ENCODE measurements around the gene PAK2. TPM values are rescaled to one million over a fixed set of nuclear protein-coding genes. Genes with fewer than 3 reads are reported as not detected.
A peak's percentile ranks its signal among the peaks of the same experiment; 100 is the strongest.
"Not testable (repeated sequence)": the region's sequence is repeated elsewhere in the genome, so short reads cannot be mapped to it uniquely, and the experiment has no call there.

PAK2 gene
- total RNA-seq, 2 experiments from 2014 or later = 24.5 to 95.6 TPM

DNA sequence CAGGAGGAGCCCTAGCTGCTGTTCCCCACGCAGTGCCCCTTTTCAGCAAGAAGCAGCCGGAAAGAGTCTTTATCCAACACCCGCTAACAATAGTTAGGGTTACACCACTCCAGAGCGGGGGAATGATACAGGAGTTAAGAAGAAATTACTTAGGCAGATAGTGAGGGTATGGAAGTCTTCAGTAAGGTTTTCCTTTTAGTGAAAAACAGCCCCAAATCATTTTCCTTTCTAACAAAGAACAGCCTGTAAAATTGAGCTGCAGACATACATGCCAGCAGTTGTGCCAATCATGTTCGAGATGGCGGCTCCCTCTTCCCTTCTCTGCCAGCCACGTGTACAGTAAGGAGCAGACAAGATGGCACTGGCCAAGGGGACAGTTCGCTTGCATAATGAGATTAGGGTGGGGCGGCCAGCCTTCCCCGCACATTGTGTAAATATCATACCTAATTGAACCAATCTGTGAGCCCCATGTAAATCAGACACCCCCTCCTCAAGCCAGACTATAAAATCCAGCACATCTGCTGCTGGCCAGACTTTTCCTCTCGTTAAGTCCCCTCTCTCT is 109.6 kb downstream of the PAK2 start:
- Histone ChIP-seq H4K20me1 (ENCODE audit: insufficient read depth, low read length) (no peaks in the 10 kb centered on the region), H3K9me2 (ENCODE audit: insufficient read depth, low read length) (no peaks in the 10 kb centered on the region), H3K27ac (ENCODE audit: low read depth, low read length, poor library complexity, severe bottlenecking) (no peak overlapping the region), H3K79me2 (ENCODE audit: insufficient read depth, low read depth, low read length) (no peaks in the 10 kb centered on the region), H3K9me3 (ENCODE audit: low read length) (peaks cover 5% of the 10 kb centered on the region; the same call in 1 of the 2 replicates), H3K4me2 (ENCODE audit: low read length) (no peak overlapping the region), H3K4me1 (ENCODE audit: insufficient read depth, low read length, poor library complexity, severe bottlenecking) (no peaks in the 10 kb centered on the region), H2AFZ (ENCODE audit: low read length) (no peak overlapping the region), H3K4me3 (ENCODE audit: low read depth, low read length, poor library complexity, severe bottlenecking) (no peak overlapping the region), H3K36me3 (ENCODE audit: insufficient read depth, low read length) (no peaks in the 10 kb centered on the region)
- intact Hi-C loops (cut with micrococcal nuclease; ENCODE audit: unreplicated experiment) = no loop called here
- ChIA-PET CTCF (ENCODE audit: unreplicated experiment) (no interaction called here), POLR2A (no interaction called here)
- TF ChIP-seq EZH2phosphoT487 (IDR thresholded peaks at IDR 0.05; ENCODE audit: borderline replicate concordance, low read depth, low read length) (no peak), CTCF (conservative IDR thresholded peaks at IDR 0.05; ENCODE audit: low read length) (no peak)
- no TSS peak for BruUV-seq (replicated peaks)
- DNase-seq (ENCODE audit: low spot score) = no peak

DNA sequence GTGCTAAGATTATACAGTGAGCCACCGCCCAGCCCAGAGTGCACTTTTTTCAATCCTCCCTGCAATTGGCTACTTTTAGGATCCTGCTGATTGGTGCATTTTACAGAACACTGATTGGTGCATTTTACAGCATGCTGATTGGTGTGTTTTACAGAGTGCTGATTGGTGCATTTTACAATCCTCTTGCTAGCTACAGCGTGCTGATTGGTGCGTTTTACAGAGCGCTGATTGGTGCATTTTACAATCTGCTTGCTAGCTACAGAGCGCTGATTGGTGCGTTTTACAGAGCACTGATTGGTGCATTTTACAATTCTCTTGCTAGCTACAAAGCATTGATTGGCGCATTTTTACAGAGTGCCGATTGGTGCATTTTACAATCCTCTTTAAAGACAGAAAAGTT is 123.3 kb downstream of the PAK2 start:
- CTCF ChIA-PET (ENCODE audit: unreplicated experiment) = not testable (repeated sequence)

DNA sequence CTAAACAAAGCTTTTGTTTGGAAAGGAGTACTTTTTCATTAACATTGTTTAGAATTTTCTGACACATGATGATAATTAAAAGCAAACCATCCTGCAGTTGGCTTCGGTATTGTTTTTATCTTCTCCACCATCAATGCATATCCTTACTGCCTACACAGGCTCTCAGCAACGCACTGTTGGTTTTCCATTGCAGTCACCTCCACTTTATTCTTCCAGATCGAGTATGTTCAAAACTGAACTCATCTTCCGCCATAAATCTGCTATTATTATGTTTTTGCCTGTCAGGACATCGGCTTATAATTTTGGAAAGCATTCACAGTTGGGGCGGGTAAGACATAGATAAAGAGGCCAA is 127.5 kb downstream of the PAK2 start:
- Histone ChIP-seq H3K79me2 (ENCODE audit: insufficient read depth, low read depth, low read length) (peaks cover 41% of the 10 kb centered on the region), H3K36me3 (ENCODE audit: insufficient read depth, low read length) (peaks cover 23% of the 10 kb centered on the region), H2AFZ (ENCODE audit: low read length) (peak overlapping the region; percentile 99), H4K20me1 (ENCODE audit: insufficient read depth, low read length) (peaks cover 14% of the 10 kb centered on the region), H3K4me3 (ENCODE audit: low read depth, low read length, poor library complexity, severe bottlenecking) (peak overlapping the region; percentile 77), H3K4me2 (ENCODE audit: low read length) (peak overlapping the region; percentile 91), H3K9me2 (ENCODE audit: insufficient read depth, low read length) (no peaks in the 10 kb centered on the region), H3K27ac (ENCODE audit: low read depth, low read length, poor library complexity, severe bottlenecking) (peak overlapping the region; percentile 18), H3K4me1 (ENCODE audit: insufficient read depth, low read length, poor library complexity, severe bottlenecking) (peaks cover 17% of the 10 kb centered on the region), H3K9me3 (ENCODE audit: low read length) (peaks cover 12% of the 10 kb centered on the region; the same call in 1 of the 2 replicates)
- BruUV-seq (replicated peaks) = TSS peak; percentile 95
- intact Hi-C loops (cut with micrococcal nuclease; ENCODE audit: unreplicated experiment) = no loop called here
- ChIA-PET CTCF (ENCODE audit: unreplicated experiment) (interaction anchor here (0.6 kb wide), 1 partner anchor 19 kb away, joined by 5 read pairs; no protein-coding TSS in a partner anchor), POLR2A (interaction anchor here (0.5 to 2.6 kb wide), 7 partner anchors 14 to 746 kb away, joined by 3 to 13 read pairs (median 3); partner anchors contain the start of gene NCBP2)
- DNase-seq (ENCODE audit: low spot score) = no peak
- TF ChIP-seq CTCF (conservative IDR thresholded peaks at IDR 0.05; ENCODE audit: low read length) (no peak), EZH2phosphoT487 (IDR thresholded peaks at IDR 0.05; ENCODE audit: borderline replicate concordance, low read depth, low read length) (no peak)

More for the DNA sequence above, 123.3 kb downstream of the PAK2 start:
- DNase-seq (ENCODE audit: low spot score) = peak; percentile 18
- H3K79me2 ChIP-seq (ENCODE audit: insufficient read depth, low read depth, low read length); H3K27ac ChIP-seq (ENCODE audit: low read depth, low read length, poor library complexity, severe bottlenecking); H3K9me2 ChIP-seq (ENCODE audit: insufficient read depth, low read length); intact Hi-C loops (cut with micrococcal nuclease; ENCODE audit: unreplicated experiment); H3K4me1 ChIP-seq (ENCODE audit: insufficient read depth, low read length, poor library complexity, severe bottlenecking); H3K4me3 ChIP-seq (ENCODE audit: low read depth, low read length, poor library complexity, severe bottlenecking); H2AFZ ChIP-seq (ENCODE audit: low read length); BruUV-seq (replicated peaks); H3K4me2 ChIP-seq (ENCODE audit: low read length); H3K36me3 ChIP-seq (ENCODE audit: insufficient read depth, low read length); H4K20me1 ChIP-seq (ENCODE audit: insufficient read depth, low read length): not testable (repeated sequence)
- peaks cover 12% of the 10 kb centered on the region; the same call in 1 of the 2 replicates for H3K9me3 ChIP-seq (ENCODE audit: low read length)
- POLR2A ChIA-PET = interaction anchor here (0.8 kb wide), 1 partner anchor 12 kb away, joined by 8 read pairs; no protein-coding TSS in a partner anchor
